HG02852 (cell line): Measurements from ENCODE around the gene RABL2A.
A peak's percentile ranks its signal among the peaks of the same experiment; 100 is the strongest.
"Not testable (repeated sequence)": the region's sequence is repeated elsewhere in the genome, so short reads cannot be mapped to it uniquely, and the experiment has no call there.

Source experiments
- ATAC-seq: cut with Tn5 transposase; IDR thresholded peaks from one replicate; pipeline ENCODE4 v1.9.1; 2021; ENCODE audit warnings: mild to moderate bottlenecking, moderate library complexity; ENCODE audit not compliant: unreplicated experiment

Gene RABL2A

DNA sequence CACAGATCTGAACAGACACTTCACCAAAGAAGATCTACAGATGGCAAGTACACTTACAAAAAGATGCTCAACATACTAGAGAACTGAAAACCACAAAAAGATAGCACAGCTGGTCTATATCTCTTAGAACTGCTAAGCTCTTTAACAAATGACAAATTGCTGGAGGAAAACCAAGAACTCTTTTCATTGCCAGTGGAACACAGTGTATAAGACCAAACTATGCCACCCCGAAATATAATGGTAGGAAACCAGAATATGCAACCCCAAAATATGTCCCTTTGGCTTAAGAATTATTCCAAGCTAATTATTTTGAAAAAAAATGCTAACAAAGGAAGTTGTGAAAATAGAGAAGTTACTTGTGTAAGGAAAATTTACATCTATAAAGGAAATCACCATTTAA is 21.0 kb upstream of the RABL2A start:
- not testable (repeated sequence) for ATAC-seq

DNA sequence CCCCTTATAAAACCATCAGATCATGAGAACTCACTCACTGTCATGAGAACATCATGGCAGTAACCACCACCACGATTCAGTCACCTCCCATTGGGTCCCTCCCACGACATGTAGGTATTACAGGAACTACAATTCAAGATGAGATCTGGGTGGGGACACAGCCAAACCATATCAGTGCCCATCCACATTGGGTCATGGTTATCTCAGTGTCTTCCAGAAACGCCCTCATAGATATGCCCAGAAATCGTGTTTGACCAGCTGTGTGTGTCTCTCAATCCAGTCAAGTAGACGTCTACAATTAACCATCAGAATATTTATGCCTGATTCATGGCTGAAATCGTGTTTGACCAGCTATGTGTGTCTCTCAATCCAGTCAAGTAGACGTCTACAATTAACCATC is 17.2 kb upstream of the RABL2A start:
- not testable (repeated sequence) for ATAC-seq

DNA sequence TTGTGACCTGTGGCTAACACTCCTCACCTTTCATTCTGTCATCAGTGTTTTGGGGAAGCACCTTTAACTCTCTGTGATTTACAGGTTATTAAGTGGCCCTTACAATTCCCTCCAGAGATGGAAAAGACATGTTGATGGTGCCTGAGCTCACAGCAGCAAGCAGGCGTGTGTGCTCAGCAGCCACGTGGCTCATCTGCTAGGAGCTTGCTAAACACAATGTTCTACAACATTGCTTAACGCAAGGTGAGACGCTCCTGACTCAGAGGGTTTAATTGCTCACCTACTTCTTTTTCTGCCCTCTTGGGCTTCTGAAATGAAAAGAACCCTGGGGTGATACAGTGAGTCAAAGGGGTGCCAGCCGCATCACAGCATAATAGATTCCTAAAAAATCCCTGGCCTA is 6.1 kb upstream of the RABL2A start:
- not testable (repeated sequence) for ATAC-seq

GRCh38 chr2:113625906-113626305 is 1.2 kb upstream of the RABL2A start:
- ATAC-seq: not testable (repeated sequence)

DNA sequence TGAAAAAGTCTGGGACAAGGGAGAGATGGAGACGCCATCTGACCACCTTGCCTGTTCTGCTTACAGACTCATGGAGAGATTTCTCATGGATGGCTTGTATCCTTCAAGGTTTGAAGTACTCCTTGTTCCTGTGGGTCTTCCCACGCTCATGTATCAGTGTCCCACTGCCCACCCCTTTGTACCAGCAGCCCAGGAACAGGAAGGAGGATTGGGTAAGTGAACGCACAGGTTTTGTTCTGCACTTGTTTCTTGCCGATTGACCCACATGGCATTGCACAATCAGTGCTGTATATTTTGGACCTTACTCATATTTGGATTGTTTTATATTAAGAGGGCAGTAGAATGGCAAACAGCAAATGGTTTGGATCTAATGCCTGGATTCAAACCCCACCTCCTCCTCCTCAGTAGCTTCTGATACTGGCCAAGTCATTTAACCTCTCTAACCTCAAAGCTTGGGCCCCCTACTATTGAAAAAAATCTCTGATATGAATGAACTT is 5.8 kb downstream of the RABL2A start:
- ATAC-seq: not testable (repeated sequence)

DNA sequence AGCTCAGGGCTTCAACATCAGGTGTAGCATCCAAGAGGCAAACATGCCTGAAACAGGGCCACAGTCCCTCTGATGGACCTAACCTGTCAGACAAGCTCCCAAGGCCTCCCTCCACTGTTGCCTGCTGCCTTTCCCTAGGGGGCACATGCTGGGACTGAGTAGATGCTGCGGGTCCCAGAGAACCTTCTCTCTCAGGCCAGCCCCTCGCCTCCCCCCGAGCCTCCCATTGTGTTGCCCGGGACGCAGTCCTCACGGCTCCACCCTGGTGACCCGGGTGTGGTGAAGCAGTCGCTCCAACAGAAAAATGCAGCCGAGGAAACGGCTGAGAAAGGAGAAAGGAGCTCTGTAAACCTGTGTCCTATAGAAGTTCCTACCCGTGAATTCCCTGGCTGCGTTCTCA is 8.3 kb downstream of the RABL2A start:
- not testable (repeated sequence) for ATAC-seq

DNA sequence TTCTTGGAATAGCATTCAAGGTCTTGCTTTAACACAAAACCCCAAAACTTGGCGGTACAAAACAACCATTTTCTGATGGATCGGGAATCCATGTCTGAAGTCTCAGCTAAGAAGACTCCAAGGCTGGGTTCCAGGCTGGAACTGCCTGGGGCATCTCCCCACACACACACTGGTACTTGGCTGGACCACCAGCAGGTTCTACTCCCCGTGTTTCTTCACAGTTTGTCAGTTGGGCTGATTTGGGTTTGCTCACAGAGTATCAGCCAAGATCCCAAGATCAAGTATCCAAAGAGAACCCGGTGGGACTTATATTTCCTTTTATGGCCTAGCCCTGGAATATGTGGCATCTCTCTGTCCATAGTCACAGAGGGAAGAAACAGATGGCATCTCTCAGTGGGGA is 9.2 kb downstream of the RABL2A start:
- not testable (repeated sequence) for ATAC-seq

GRCh38 chr2:113638084-113638483 is 11.0 kb downstream of the RABL2A start:
- ATAC-seq: not testable (repeated sequence)

DNA sequence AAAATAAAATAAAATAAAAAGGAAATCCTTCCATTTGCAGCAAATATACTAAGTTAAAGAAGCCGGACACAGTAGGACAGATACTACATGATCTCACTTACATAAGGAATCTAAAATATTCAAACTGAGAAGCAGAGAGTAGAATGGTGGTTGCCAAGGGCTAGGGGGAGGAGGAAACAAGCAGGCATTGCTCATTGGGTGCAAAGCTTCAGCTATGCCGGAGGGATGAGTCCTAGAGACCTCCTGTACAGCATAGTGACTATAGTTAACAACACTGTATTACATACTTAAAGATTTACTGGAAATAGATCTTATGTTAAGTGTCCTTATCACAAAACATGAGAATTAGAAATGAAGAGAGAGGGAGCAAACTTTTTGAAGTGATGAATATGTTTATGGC is 19.2 kb downstream of the RABL2A start:
- ATAC-seq: not testable (repeated sequence)

- ATAC-seq: not testable (repeated sequence)
These were observed 24.1 kb downstream of the RABL2A start for GRCh38 chr2:113650834-113651815.

GRCh38 chr2:113652599-113652998 is 25.5 kb downstream of the RABL2A start:
- not testable (repeated sequence) for ATAC-seq

DNA sequence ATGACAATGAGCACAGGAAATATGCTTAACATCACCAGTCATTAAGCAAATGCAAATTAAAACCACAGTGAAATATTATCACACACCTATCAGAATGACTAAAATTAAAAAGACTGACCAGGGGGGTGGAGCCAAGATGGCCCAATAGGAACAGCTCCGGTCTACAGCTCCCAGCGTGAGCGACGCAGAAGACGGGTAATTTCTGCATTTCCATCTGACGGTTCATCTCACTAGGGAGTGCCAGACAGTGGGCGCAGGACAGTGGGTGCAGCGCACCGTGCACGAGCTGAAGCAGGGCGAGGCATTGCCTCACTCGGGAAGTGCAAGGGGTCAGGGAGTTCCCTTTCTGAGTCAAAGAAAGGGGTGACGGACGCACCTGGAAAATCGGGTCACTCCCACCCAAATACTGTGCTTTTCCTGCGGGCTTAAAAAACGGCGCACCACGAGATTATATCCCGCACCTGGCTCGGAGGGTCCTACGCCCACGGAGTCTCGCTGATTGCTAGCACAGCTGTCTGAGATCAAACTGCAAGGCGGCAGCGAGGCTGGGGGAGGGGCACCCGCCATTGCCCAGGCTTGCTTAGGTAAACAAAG is 29.1 kb downstream of the RABL2A start:
- peak; percentile 75 for ATAC-seq

- not testable (repeated sequence) for ATAC-seq
These were observed 30.7 kb downstream of the RABL2A start for GRCh38 chr2:113657735-113658134.

GRCh38 chr2:113663285-113664060 is 36.4 kb downstream of the RABL2A start:
- not testable (repeated sequence) for ATAC-seq

GRCh38 chr2:113664761-113665533 is 37.9 kb downstream of the RABL2A start:
- ATAC-seq: not testable (repeated sequence)

DNA sequence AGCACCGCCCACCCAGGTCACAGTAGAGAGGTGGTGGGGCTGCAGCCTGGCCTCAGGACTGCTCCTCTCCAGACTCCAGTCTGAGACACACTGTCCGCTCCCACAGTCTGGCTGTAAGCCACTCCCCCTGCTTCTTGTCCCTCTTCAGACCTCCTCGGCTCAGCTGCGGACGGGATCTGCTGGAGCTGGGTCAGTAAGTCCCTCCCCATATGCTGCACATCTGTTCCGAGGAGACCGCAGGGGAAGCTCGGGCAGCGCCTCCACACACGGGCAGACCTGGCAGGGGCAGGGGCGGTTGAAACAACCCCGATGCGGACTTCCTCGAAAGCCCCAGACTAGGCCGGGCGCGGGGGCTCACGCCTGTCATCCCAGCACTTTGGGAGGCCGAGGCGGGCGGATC is 41.9 kb downstream of the RABL2A start:
- ATAC-seq: not testable (repeated sequence)

DNA sequence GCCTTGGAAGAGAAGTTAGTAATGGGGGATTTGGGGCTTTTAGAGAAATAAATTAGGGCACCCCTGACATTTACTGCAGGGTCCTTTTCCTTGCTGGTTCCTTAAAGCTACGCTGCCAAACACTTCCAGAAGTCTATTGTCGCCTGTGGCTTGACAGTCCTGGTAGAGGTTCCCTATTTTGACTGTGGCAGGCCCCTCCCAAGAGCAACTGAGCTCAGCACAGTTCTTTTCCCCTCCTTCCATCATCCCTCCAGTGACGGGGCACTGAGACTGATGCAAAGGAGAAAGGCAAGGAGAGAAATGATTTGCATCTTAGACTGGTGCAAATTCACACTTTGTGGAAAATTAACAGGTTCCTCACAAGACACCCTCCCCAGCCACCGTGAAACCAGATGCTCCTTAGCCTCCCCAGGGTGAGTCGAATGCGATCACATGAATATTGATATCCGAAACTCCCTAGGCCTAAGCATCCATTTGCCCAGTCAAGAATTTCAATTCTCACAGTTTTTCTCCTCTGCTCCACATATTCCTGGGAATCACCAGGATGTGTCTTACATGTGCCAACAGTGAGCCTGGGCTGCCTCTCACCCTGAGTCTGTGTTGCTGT is 45.4 kb downstream of the RABL2A start:
- no peak for ATAC-seq

- no peak for ATAC-seq
These were observed 48.8 kb downstream of the RABL2A start for GRCh38 chr2:113675875-113676274.

GRCh38 chr2:113676623-113677266 is 49.7 kb downstream of the RABL2A start:
- no peak for ATAC-seq
